CD4-positive, alpha-beta T cell treated with Interleukin-15 for 4 hours (primary cell): ENCODE results near the gene KIF3B.
"Not testable (repeated sequence)": the region's sequence is repeated elsewhere in the genome, so short reads cannot be mapped to it uniquely, and the experiment has no call there.

ENCODE experiments used
- DNase-seq: peaks from one replicate; pipeline ENCODE4 v3.0.0-alpha.2; 2020; ENCODE audit warnings: low spot score

The KIF3B gene

GRCh38 chr20:32248043-32248442, 29.4 kb upstream of the KIF3B start:
- DNase-seq, result no peak

- DNase-seq, result peak; percentile 52
These were observed 28.3 kb upstream of the KIF3B start for GRCh38 chr20:32249030-32249738.

- no peak for DNase-seq
These were observed 26.0 kb upstream of the KIF3B start for GRCh38 chr20:32251470-32251869.

- DNase-seq, result peak; percentile 1
These were observed 25.3 kb upstream of the KIF3B start for GRCh38 chr20:32252189-32252588.

GRCh38 chr20:32260973-32261372, 16.5 kb upstream of the KIF3B start:
- DNase-seq, result not testable (repeated sequence)

- DNase-seq, result no peak
These were observed 15.8 kb upstream of the KIF3B start for GRCh38 chr20:32261644-32262043.

GRCh38 chr20:32263398-32263954, 14.0 kb upstream of the KIF3B start:
- DNase-seq, result no peak

GRCh38 chr20:32271620-32272019, 5.8 kb upstream of the KIF3B start:
- DNase-seq, result no peak

- DNase-seq, result no peak
These were observed 3.1 kb upstream of the KIF3B start for GRCh38 chr20:32274359-32274758.

- not testable (repeated sequence) for DNase-seq
These were observed 2.3 kb upstream of the KIF3B start for GRCh38 chr20:32275163-32275562.

- no peak for DNase-seq
These were observed 770 bp downstream of the KIF3B start for GRCh38 chr20:32278199-32278643.

GRCh38 chr20:32281711-32282110, 4.3 kb downstream of the KIF3B start:
- DNase-seq, result no peak

GRCh38 chr20:32282461-32282860, 5.0 kb downstream of the KIF3B start:
- DNase-seq, result no peak

GRCh38 chr20:32285082-32285620, 7.7 kb downstream of the KIF3B start:
- DNase-seq, result peak; percentile 29

GRCh38 chr20:32285621-32286371, 8.3 kb downstream of the KIF3B start:
- peak; percentile 81 for DNase-seq

- DNase-seq, result no peak
These were observed 9.8 kb downstream of the KIF3B start for GRCh38 chr20:32287231-32287638.

- DNase-seq, result no peak
These were observed 10.9 kb downstream of the KIF3B start for GRCh38 chr20:32288225-32288849.

GRCh38 chr20:32289299-32289660, 11.8 kb downstream of the KIF3B start:
- DNase-seq, result not testable (repeated sequence)

GRCh38 chr20:32289661-32290431, 12.4 kb downstream of the KIF3B start:
- no peak for DNase-seq

GRCh38 chr20:32291166-32291565, 13.7 kb downstream of the KIF3B start:
- DNase-seq, result no peak

- DNase-seq, result no peak
These were observed 15.1 kb downstream of the KIF3B start for GRCh38 chr20:32292548-32292947.

- DNase-seq, result no peak
These were observed 16.6 kb downstream of the KIF3B start for GRCh38 chr20:32294071-32294470.
